ENCODE results near the gene HSD17B4. TPM values are rescaled to one million over a fixed set of nuclear protein-coding genes. Genes with fewer than 3 reads are reported as not detected.
"Not testable (repeated sequence)": the region's sequence is repeated elsewhere in the genome, so short reads cannot be mapped to it uniquely, and the experiment has no call there.

HSD17B4 gene
- total RNA-seq, 2 donors from 2014 or later, result 168 to 174 TPM

GRCh38 chr5:119417891-119418605, 34.2 kb upstream of the HSD17B4 start:
- TF ChIP-seq CTCF (IDR thresholded peaks at IDR 0.05), result no peak
- no peak for ATAC-seq (ENCODE audit: insufficient number of reproducible peaks, low FRiP score, low read depth)
- Histone ChIP-seq H3K4me3 (no peak overlapping the region), H3K27ac (no peak overlapping the region), H3K27me3 (replicated peaks; ENCODE audit: insufficient read depth) (no peaks in the 10 kb centered on the region), H3K9me3 (no peaks in the 10 kb centered on the region), H3K36me3 (no peaks in the 10 kb centered on the region), H3K4me1 (ENCODE audit: control insufficient read depth in 1 of 2, low read depth in 2 of 2) (no peaks in the 10 kb centered on the region)
- DNase-seq (ENCODE audit: low spot score), result no peak

GRCh38 chr5:119418606-119419100, 33.6 kb upstream of the HSD17B4 start:
- Histone ChIP-seq H3K9me3 (no peaks in the 10 kb centered on the region), H3K4me3 (no peak overlapping the region), H3K27me3 (replicated peaks; ENCODE audit: insufficient read depth) (no peaks in the 10 kb centered on the region), H3K27ac (no peak overlapping the region), H3K4me1 (ENCODE audit: control insufficient read depth in 1 of 2, low read depth in 2 of 2) (no peaks in the 10 kb centered on the region), H3K36me3 (no peaks in the 10 kb centered on the region)
- TF ChIP-seq CTCF (IDR thresholded peaks at IDR 0.05), result no peak
- DNase-seq (ENCODE audit: low spot score), result no peak
- no peak for ATAC-seq (ENCODE audit: insufficient number of reproducible peaks, low FRiP score, low read depth)

- Histone ChIP-seq H3K36me3 (no peaks in the 10 kb centered on the region), H3K4me1 (ENCODE audit: control insufficient read depth in 1 of 2, low read depth in 2 of 2) (no peaks in the 10 kb centered on the region), H3K27ac (no peak overlapping the region), H3K4me3 (no peak overlapping the region), H3K27me3 (replicated peaks; ENCODE audit: insufficient read depth) (no peaks in the 10 kb centered on the region), H3K9me3 (no peaks in the 10 kb centered on the region)
- no peak for TF ChIP-seq CTCF (IDR thresholded peaks at IDR 0.05)
- ATAC-seq (ENCODE audit: insufficient number of reproducible peaks, low FRiP score, low read depth) (no peak), DNase-seq (ENCODE audit: low spot score) (no peak)
These were observed 32.1 kb upstream of the HSD17B4 start for GRCh38 chr5:119420169-119420568.

DNA sequence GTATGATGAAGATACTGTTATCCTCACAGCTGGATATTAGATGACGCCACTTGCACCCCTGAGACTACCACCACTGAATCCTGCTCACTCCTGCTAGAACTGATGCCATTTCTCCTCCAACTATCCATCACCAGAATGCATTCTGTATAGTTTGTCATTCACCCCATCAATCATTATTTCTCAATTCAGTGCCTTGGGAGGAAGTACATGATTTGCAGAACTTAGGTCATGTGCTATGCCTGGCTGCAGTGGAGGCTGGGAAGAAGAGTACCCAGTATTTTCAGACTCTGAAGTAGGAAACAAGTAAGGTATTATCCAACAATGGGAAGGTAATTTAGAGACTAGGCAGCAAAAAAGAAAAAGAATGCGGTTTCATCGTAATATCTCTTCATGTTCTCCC, 26.2 kb upstream of the HSD17B4 start:
- DNase-seq (ENCODE audit: low spot score) (no peak), ATAC-seq (ENCODE audit: insufficient number of reproducible peaks, low FRiP score, low read depth) (no peak)
- H3K27me3 ChIP-seq (replicated peaks; ENCODE audit: insufficient read depth), result no peaks in the 10 kb centered on the region
- TF ChIP-seq CTCF (IDR thresholded peaks at IDR 0.05), result no peak
- H3K4me1 ChIP-seq (ENCODE audit: control insufficient read depth in 1 of 2, low read depth in 2 of 2), result no peaks in the 10 kb centered on the region
- H3K4me3 ChIP-seq, result no peak overlapping the region
- no peaks in the 10 kb centered on the region for H3K9me3 ChIP-seq
- H3K27ac ChIP-seq, result no peak overlapping the region
- H3K36me3 ChIP-seq, result no peaks in the 10 kb centered on the region

DNA sequence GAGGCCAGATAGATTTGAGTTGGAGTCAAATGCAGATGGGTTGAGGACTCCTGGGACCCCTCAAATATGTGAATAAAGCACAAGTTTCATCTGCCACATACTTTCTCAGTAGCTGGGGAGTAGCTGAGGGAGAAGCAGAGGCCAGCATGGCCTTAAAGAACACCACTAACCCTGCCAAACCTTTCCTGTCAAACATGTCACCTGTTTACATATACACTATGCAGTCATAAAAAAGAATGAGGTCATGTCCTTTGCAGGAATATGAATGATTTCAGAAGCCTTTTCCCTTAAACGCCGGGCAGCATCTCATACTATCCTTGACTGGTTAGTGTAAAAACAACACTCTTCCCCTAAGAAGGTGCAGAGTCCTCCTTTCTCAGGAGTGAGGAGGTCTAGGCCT, 25.2 kb upstream of the HSD17B4 start:
- Histone ChIP-seq H3K27me3 (replicated peaks; ENCODE audit: insufficient read depth) (no peaks in the 10 kb centered on the region), H3K27ac (no peak overlapping the region), H3K36me3 (no peaks in the 10 kb centered on the region), H3K4me1 (ENCODE audit: control insufficient read depth in 1 of 2, low read depth in 2 of 2) (no peaks in the 10 kb centered on the region), H3K4me3 (no peak overlapping the region), H3K9me3 (no peaks in the 10 kb centered on the region)
- no peak for TF ChIP-seq CTCF (IDR thresholded peaks at IDR 0.05)
- ATAC-seq (ENCODE audit: insufficient number of reproducible peaks, low FRiP score, low read depth) (no peak), DNase-seq (ENCODE audit: low spot score) (no peak)

GRCh38 chr5:119427596-119427995, 24.7 kb upstream of the HSD17B4 start:
- H3K4me1 ChIP-seq (ENCODE audit: control insufficient read depth in 1 of 2, low read depth in 2 of 2); DNase-seq (ENCODE audit: low spot score); H3K36me3 ChIP-seq; H3K9me3 ChIP-seq; H3K27ac ChIP-seq; H3K27me3 ChIP-seq (replicated peaks; ENCODE audit: insufficient read depth); H3K4me3 ChIP-seq; ATAC-seq (ENCODE audit: insufficient number of reproducible peaks, low FRiP score, low read depth): not testable (repeated sequence)

GRCh38 chr5:119428166-119428565, 24.1 kb upstream of the HSD17B4 start:
- not testable (repeated sequence) for H3K4me1 ChIP-seq (ENCODE audit: control insufficient read depth in 1 of 2, low read depth in 2 of 2); H3K36me3 ChIP-seq; H3K27ac ChIP-seq; ATAC-seq (ENCODE audit: insufficient number of reproducible peaks, low FRiP score, low read depth); DNase-seq (ENCODE audit: low spot score); H3K4me3 ChIP-seq; H3K9me3 ChIP-seq; H3K27me3 ChIP-seq (replicated peaks; ENCODE audit: insufficient read depth)

DNA sequence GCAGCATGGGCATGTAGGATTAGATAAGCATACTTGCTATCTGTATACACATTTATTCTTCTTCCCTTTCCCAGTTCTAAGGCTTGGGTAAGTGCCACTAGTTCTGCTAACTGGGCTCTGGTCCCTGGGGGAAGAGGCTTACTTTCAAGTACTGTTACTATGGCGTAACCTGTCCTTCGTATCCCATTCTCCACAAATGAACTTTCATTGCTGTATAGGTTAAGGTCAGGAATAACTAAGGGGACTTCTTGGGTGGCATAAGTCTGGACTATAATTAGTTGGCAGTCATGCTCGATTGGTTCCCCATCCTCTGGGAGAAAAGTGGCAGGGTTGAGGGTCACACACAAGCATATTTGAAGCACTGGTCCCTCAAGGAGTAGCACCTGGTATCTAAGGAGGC, 23.7 kb upstream of the HSD17B4 start:
- H3K4me1 ChIP-seq (ENCODE audit: control insufficient read depth in 1 of 2, low read depth in 2 of 2); H3K4me3 ChIP-seq; H3K27me3 ChIP-seq (replicated peaks; ENCODE audit: insufficient read depth); H3K27ac ChIP-seq; DNase-seq (ENCODE audit: low spot score); H3K36me3 ChIP-seq; ATAC-seq (ENCODE audit: insufficient number of reproducible peaks, low FRiP score, low read depth); H3K9me3 ChIP-seq: not testable (repeated sequence)

Data from thoracic aorta (tissue), 2 donors.